Erythroblast (primary cell): Measurements from ENCODE around the gene ADH4.

ENCODE experiments used
- GATA1 ChIP-seq: IDR thresholded peaks from 2 replicates; pipeline ENCODE4 v1.6.1; 2011; ENCODE audit warnings: low read depth, mild to moderate bottlenecking, control low read depth, low read length, moderate library complexity
- POLR2A ChIP-seq: IDR thresholded peaks from 2 replicates; pipeline ENCODE4 v1.6.1; 2011; ENCODE audit warnings: mild to moderate bottlenecking, low read length

DNA sequence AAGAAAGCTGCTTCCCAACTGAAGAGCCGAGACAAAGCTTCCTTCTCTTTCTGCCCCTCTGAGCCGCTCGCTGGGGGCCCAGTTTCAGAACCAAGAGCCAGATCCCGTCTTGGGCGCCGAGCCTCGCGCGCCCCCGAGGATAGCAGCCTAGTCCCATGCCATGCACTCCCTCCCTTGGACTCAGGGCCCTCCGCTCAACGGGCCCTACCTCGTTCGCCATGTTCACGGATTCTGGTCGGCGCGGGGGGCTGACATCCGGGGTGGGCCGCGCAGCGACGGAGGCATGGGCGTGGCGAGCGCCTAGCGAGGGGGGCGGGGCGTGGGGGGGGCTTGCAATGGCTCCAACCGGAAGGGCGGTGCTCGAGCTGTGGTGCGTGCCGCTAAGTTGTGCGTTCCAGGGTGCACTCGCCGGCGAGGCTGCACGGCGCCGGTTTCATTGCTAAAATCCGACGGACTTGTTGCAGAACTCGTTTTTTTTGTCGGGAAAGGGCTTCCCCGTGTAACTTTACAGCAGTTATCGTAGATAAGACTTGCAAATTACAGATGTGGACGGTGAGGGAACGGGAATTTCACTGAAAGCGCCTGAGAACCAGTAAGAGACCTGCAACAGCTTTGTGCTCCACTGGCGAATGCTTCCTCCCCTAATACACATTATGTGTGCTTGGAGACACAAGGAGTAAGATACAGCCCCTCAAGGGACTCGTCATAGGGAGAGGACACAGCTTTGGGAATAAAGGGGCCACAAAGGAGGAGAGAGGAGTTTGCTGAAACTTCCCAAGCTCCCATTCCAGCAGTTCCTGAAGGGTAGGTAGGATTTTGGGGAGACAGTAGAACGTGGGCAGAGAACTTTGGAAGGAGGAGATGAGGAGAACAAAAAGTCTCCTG is 55.4 kb downstream of the ADH4 start, which contains the start of gene ADH5:
- TF ChIP-seq POLR2A (peak; percentile 91), GATA1 (no peak)
